Measurements from ENCODE around the gene FAM89A. TPM values are rescaled to one million over a fixed set of nuclear protein-coding genes. Genes with fewer than 3 reads are reported as not detected.
"Not testable (repeated sequence)": the region's sequence is repeated elsewhere in the genome, so short reads cannot be mapped to it uniquely, and the experiment has no call there.

The FAM89A gene
- total RNA-seq, 1 donor from 2014 or later = 5.4 TPM

GRCh38 chr1:231000639-231001038 lies 39.4 kb downstream of the FAM89A start:
- intact Hi-C loops (cut with micrococcal nuclease) = no loop called here

- intact Hi-C loops (cut with micrococcal nuclease) = no loop called here
Observed at GRCh38 chr1:231000201-231000600, 39.9 kb downstream of the FAM89A start.

GRCh38 chr1:230994860-230995259 lies 45.2 kb downstream of the FAM89A start:
- intact Hi-C loops (cut with micrococcal nuclease) = no loop called here

DNA sequence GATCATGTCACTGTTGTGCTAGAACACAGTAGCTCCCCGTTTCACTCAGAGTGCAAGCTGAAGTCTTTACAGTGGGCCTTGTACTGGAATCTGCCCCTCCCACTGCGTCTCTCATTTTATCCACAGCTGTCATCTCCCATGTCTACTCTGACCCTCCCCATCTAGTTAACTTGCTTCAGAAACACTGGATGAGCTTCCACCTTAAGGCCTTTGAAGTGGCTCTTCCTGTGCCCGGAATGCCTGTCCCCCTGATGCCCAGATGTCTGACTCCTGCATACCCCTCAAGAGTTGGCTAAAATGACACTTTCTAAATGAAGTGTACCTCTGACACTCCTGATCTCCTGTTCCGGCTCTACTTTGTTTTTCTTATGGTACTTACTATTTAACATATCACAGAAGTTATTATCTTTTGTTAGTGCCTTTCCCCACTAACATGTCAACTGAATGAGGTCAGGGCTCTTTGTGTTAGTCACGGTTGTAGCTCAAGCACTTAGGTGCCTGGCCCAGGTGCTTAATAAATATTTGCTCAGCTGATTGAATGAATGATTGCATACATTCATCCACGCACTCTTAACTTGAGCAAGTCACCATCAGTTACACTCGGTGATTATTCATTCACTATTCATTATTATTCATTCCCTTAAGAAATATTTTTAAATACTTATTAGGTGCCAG lies 47.8 kb downstream of the FAM89A start:
- intact Hi-C loops (cut with micrococcal nuclease) = no loop called here

GRCh38 chr1:230987448-230987847 lies 52.6 kb downstream of the FAM89A start:
- intact Hi-C loops (cut with micrococcal nuclease) = no loop called here

DNA sequence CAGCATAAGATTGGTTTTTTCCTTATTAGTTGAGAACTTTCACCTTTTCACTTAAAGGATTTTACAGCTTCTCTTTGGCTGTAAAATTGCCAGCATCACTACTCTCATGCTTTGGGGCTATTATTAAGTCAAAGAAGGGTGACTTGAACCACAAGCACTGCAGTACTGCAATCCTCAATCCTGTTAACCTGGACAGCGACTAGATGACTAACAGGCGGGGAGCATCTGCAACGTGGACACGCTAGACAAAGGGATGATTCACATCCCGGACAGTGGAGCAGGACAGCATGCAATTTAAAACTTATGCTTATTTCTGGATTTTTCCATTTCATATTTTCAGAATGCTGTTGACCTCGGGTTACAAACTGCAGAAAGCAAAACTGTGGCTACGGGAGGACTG lies 53.1 kb downstream of the FAM89A start:
- intact Hi-C loops (cut with micrococcal nuclease) = no loop called here

DNA sequence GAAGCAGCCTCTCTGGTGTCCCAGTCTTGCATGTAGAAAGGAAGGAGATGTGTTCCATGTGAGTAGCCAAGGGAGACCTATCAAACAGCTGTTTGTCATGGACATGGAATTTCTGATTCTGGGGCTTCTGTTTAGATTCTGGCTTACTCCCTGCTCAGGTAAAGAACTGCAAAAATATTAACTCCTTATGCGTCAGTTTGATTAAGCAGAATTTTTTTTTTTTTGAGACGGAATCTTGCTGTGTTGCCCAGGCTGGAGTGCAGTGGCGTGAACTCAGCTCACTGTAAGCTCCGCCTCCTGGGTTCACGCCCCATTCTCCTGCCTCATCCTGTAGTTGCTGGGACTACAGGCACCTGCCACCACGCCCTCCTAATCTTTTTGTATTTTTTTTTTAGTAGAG lies 54.3 kb downstream of the FAM89A start:
- intact Hi-C loops (cut with micrococcal nuclease) = no loop called here

- intact Hi-C loops (cut with micrococcal nuclease) = not testable (repeated sequence)
Observed at GRCh38 chr1:230984622-230985515, 55.2 kb downstream of the FAM89A start.

- intact Hi-C loops (cut with micrococcal nuclease) = no loop called here
Observed at GRCh38 chr1:230983811-230984210, 56.2 kb downstream of the FAM89A start.

DNA sequence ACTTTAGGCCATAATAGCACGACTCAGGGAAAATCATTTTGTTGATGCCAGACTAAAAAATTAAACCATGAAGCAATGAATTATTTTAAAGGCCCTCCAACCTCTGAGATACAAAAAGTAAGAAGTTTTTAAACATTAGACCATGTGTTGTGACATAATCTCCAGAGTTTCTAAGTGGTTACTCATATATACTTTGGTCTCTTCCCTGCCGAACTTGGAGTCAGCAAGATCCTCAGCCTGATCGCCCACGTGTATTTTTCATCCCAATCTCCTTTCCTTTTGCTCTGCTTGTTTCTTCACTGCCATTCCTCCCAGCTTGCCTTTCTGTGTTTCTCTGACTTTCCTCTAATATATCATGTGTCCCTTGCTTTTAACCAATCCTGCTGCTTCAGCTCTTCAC lies 57.4 kb downstream of the FAM89A start:
- intact Hi-C loops (cut with micrococcal nuclease) = no loop called here

DNA sequence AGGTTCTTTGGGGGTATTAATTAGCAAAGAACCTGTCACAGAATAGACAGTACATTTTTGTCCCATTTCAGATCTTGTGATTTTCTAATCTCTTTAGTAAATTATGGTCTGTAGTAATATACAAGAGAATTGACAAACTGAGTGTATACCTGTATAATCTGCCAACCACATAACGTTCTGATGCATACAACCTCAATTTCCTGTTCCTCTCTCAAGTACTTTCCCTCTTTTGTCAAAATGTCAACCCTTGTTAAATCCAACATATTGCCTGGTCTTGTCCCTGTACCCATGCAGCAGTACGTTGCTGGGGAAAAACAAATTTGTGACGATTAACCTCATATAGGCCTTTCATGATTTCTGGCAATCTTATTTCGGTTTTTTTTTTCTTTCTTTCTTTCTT lies 60.1 kb downstream of the FAM89A start:
- intact Hi-C loops (cut with micrococcal nuclease) = loop anchor here (1.0 to 5.0 kb wide), 8 partner anchors 43 to 549 kb away; partner anchors contain the start of genes C1orf198, COG2, GNPAT and SPRTN

GRCh38 chr1:230979389-230979716 lies 60.7 kb downstream of the FAM89A start:
- intact Hi-C loops (cut with micrococcal nuclease) = loop anchor here (1.0 to 5.0 kb wide), 8 partner anchors 42 to 549 kb away; partner anchors contain the start of genes C1orf198, COG2, GNPAT and SPRTN

DNA sequence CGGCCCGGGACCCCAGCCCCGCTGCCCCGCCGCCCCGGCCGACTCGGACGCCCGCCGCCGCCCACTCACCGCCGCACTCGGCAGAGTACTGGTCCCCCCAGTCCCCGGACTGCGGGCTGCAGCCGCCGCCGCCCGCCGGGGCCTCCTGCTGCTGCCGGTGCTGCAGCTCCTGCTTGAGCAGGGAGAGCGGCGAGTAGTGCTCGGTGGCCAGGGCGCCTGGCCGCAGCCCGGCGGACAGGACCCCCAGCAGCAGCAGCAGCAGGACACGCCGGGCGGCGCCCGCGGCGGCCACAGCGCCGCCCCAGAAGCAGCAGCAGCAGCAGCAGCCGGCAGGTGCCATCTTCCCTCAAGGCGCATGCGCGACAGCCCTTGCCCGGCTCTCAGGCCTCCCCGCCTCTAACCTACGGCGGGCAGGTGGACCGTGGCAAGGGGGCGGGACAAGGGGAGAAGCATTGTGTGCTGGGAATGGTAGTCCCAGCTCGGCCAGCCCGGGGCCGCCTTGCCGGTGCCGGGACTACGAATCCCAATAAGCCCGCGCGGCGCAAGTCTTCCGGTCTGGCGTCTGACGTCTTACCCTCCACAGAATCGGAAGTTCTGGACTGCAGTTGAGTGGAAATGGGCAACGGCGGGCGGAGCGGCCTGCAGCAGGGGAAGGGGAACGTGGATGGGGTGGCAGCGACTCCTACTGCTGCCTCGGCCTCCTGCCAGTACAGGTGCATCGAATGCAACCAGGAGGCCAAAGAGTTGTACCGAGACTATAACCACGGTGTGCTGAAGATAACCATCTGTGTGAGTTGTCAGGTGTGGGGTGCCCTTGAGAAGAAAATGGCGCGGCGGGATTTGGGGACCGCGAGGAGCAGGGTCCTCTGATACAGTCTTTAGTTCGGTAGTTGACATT lies 61.3 kb downstream of the FAM89A start, which contains the start of the genes ARV1 and TTC13:
Gene ARV1, plus strand, starts transcription at position 604 of the 898 bp plus-strand sequence. Its CDS starts 12 bp downstream, at position 616.
Gene TTC13, minus strand, starts transcription at position 371 of the 898 bp plus-strand sequence. Its CDS starts 31 bp downstream, at position 340.
- intact Hi-C loops (cut with micrococcal nuclease) = loop anchor here (1.0 to 5.0 kb wide), 9 partner anchors 41 to 550 kb away; partner anchors contain the start of genes C1orf198, COG2, FAM89A and GNPAT

- intact Hi-C loops (cut with micrococcal nuclease) = loop anchor here (1.0 to 5.0 kb wide), 6 partner anchors 41 to 551 kb away; partner anchors contain the start of genes C1orf198, FAM89A, SPRTN and TSNAX
Observed at GRCh38 chr1:230977761-230978490, 62.1 kb downstream of the FAM89A start.

- intact Hi-C loops (cut with micrococcal nuclease) = loop anchor here (5.0 kb wide), 1 partner anchor 40 kb away; no protein-coding TSS in a partner anchor
Observed at GRCh38 chr1:230976825-230977747, 63.0 kb downstream of the FAM89A start.

DNA sequence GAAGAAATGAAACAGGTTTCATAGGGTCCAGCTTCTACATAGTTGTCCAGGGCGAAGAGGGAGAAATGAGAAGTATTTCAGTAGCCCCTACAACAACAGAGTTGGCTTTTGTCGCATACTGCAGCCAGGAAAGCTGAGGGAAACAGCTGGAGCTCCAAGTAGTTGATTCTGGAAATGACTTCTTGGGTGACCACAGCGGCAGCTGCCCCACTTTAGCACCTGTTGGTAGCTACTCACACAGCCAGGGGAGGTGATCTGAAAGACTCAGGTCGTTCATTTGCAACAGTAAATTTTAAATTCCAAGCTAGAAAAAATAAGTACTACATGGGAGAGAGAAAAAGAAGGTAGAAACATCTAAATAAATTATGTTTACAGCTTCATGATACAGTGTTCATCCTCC lies 63.7 kb downstream of the FAM89A start:
- intact Hi-C loops (cut with micrococcal nuclease) = loop anchor here (5.0 kb wide), 1 partner anchor 39 kb away; no protein-coding TSS in a partner anchor

DNA sequence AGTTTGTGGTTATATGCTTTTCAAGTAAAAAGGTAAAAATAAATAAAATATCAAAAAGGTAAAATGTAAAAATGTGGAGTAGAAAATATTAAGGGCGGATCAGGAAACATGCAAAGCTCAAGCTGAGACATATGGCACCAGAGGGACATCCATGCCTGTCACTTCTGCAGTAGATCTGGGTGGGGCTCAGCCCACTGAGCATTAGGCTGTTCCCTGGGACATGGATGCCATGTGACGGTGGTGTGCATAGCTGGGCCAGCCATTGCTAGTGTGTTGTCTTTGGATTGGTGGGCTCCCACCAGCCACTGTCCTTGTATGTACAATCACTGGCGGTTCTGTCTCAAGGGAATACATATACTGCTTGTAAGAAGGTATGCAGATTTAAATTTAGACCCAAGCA lies 64.4 kb downstream of the FAM89A start:
- intact Hi-C loops (cut with micrococcal nuclease) = loop anchor here (5.0 kb wide), 1 partner anchor 38 kb away; no protein-coding TSS in a partner anchor

DNA sequence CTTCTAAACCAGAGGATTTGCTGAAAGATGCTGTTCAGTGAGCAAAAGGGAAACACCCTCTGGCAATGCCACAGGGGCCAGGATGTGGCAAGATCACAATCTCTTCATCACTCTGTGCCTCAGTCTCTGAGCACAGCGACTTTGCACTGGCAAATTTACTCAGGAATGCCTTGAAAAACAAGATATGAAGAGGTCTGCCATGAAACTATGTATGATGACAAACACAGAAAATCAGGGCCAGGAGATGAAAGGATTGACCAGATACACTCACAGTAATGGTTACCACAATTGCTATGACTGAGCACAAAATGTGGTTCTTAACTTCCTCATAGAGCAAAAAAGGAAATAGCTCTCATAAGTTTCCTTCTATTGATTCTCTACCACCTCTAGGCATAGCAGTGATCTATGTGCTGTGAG lies 67.2 kb downstream of the FAM89A start:
- intact Hi-C loops (cut with micrococcal nuclease) = loop anchor here (1.0 to 2.0 kb wide), 2 partner anchors 56 to 300 kb away; no protein-coding TSS in a partner anchor

DNA sequence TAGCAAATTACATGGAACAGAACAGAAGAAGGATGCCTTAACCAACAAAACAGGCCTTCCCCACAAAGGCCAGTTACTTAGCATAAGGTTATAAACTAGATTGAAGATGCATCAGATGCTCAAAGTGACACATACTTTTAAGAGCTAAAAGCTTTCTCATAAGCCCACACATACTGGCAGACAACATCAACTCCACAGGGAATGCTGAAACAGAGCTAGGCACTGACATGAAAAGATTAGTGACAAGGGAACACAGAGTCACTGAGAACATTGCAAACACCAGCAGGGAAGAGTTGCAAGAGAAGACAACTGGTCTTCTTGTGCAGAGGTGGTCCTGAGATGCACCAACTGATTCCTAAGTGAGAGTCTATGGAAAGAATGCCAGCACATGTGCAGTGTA lies 68.3 kb downstream of the FAM89A start:
- intact Hi-C loops (cut with micrococcal nuclease) = loop anchor here (1.0 to 2.0 kb wide), 2 partner anchors 54 to 301 kb away; no protein-coding TSS in a partner anchor

Data from T-helper 2 cell treated with Interferon-gamma antibody and Interleukin-4, amounts not matched to agents 100 ng/mL and 5 ng/mL, for 36 hours (primary cell).